GM23248 (cell line): ENCODE measurements around the gene ROM1. TPM values are rescaled to one million over a fixed set of nuclear protein-coding genes. Genes with fewer than 3 reads are reported as not detected.

Experiments used
- DNase-seq: peaks from one replicate; pipeline ENCODE4 v3.0.0-alpha.2; 2015
- H2AFZ ChIP-seq: fragments of 200-600 bp; sonication (generic); 2 replicates; pipeline ENCODE4 v1.6.1; 2016; ENCODE audit warnings: antibody characterized with exemption
- H3F3A ChIP-seq: fragments of 200-600 bp; sonication (generic); 2 replicates; pipeline ENCODE4 v1.6.1; 2016; ENCODE audit warnings: mild to moderate bottlenecking, antibody characterized with exemption, mixed run types; ENCODE audit not compliant: insufficient read depth
- H3K27ac ChIP-seq: fragments of 200-600 bp; sonication (generic); 2 replicates; pipeline ENCODE4 v1.5.1; 2016; ENCODE audit warnings: mild to moderate bottlenecking
- H3K27me3 ChIP-seq: fragments of 200-600 bp; sonication (generic); replicated peaks from 2 replicates; pipeline ENCODE4 v1.6.1; 2016; ENCODE audit warnings: mild to moderate bottlenecking; ENCODE audit not compliant: insufficient read depth
- H3K36me3 ChIP-seq: fragments of 200-600 bp; sonication (generic); 2 replicates; pipeline ENCODE4 v1.6.1; 2016; ENCODE audit warnings: low read depth, mild to moderate bottlenecking
- H3K4me1 ChIP-seq: fragments of 200-600 bp; sonication (generic); 2 replicates; pipeline ENCODE4 v1.6.1; 2016; ENCODE audit warnings: mild to moderate bottlenecking; ENCODE audit not compliant: insufficient read depth
- H3K4me2 ChIP-seq: fragments of 200-600 bp; sonication (generic); one replicate; pipeline ENCODE4 v1.6.1; 2016; ENCODE audit warnings: mild to moderate bottlenecking; ENCODE audit not compliant: unreplicated experiment
- H3K4me3 ChIP-seq: fragments of 200-600 bp; sonication (generic); 2 replicates; pipeline ENCODE4 v1.5.1; 2016; ENCODE audit warnings: mild to moderate bottlenecking
- H3K79me2 ChIP-seq: fragments of 200-600 bp; sonication (generic); 2 replicates; pipeline ENCODE4 v1.6.1; 2016; ENCODE audit warnings: mild to moderate bottlenecking; ENCODE audit not compliant: insufficient read depth
- H3K9ac ChIP-seq: fragments of 200-600 bp; sonication (generic); 2 replicates; pipeline ENCODE4 v1.6.1; 2016; ENCODE audit warnings: mild to moderate bottlenecking
- H3K9me2 ChIP-seq: fragments of 200-600 bp; sonication (generic); 2 replicates; pipeline ENCODE4 v1.6.1; 2016; ENCODE audit warnings: mixed run types, mild to moderate bottlenecking, moderate library complexity; ENCODE audit not compliant: insufficient read depth
- H3K9me3 ChIP-seq: fragments of 200-600 bp; sonication (generic); one replicate; pipeline ENCODE4 v1.6.1; 2017; ENCODE audit warnings: low read depth
- H4K20me1 ChIP-seq: fragments of 200-600 bp; sonication (generic); 2 replicates; pipeline ENCODE4 v1.6.0; 2016; ENCODE audit not compliant: insufficient read depth
- EZH2 ChIP-seq: fragments of 200-600 bp; sonication (generic); IDR thresholded peaks from 2 replicates; pipeline ENCODE4 v1.6.1; 2018; ENCODE audit warnings: antibody characterized with exemption, mild to moderate bottlenecking; ENCODE audit not compliant: insufficient read depth, poor library complexity, severe bottlenecking
- EZH2phosphoT487 ChIP-seq: fragments of 200-600 bp; sonication (generic); IDR thresholded peaks from 2 replicates; pipeline ENCODE4 v1.6.1; 2018; ENCODE audit warnings: antibody characterized with exemption, moderate library complexity, mild to moderate bottlenecking, low read depth; ENCODE audit not compliant: insufficient read depth
- WGBS, 2 experiments: methylation state at CpG; one replicate each; pipeline ENCODE4 v1.1.6; 2015 to 2017; ENCODE audit warnings: low lambda C conversion rate in 2 of 2, low coverage in 1 of 2; ENCODE audit errors: missing lambda C conversion rate in 2 of 2; 5-methylcytosine and 5-hydroxymethylcytosine counted together
- in situ Hi-C: fragments of 300-500 bp; cut with MboI; formaldehyde crosslinking; loops from 2 replicates; pipeline ENCODE4 v1.15.0; 2020
- polyA plus RNA-seq: library from polyadenylated mRNA; unstranded; fragments of >200 nt; fragmentation: Nextera tagmentation; extraction: Ambion mirVana; gene quantifications from 2 replicates; pipeline ENCODE4 v1.2.1, GENCODE V29; 2016
- total RNA-seq: library from RNA; depleted of rRNA; stranded (reverse); fragments of >200 nt; shearing (Covaris generic); gene quantifications from 2 replicates; pipeline ENCODE4 v1.2.3, GENCODE V29; 2014

Gene ROM1
- total and polyA plus RNA-seq, 2 experiments from 2014 or later: 5.4 to 6.5 TPM

DNA sequence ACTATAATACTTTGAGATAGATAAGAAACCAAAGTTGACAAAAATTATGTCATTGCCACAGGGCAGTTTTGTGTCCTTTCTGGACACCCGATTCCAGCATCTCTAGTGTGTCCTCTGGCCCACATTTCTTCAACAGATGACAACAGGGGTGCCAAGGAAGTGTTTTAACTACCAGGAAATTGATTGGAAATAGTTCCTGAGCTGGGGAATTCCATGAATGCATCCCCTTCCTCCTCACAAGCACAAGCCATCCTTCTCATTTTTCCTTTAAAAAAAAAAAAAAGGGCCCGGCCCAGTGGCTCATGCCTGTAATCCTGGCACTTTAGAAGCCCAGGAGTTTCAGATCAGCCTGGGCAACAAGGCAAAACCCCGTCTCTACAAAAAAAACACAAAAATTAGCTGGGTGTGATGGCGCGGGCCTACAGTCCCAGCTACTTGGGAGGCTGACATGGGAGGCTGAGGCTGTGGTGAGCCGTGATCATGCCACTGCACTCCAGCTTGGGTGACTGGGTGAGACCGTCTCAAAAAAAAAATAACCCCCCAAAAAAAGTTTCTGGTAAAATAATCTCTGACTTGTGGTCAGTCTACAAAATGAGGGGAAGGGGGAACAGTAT lies 9.5 kb downstream of the ROM1 start:
- Histone ChIP-seq H3K9ac (peak overlapping the region; percentile 81), H3K27ac (peak overlapping the region; percentile 98), H3K9me2 (no peaks in the 10 kb centered on the region), H2AFZ (peak overlapping the region; percentile 57), H3K4me2 (peak overlapping the region; percentile 40), H3K27me3 (no peaks in the 10 kb centered on the region), H3F3A (peaks cover 62% of the 10 kb centered on the region), H3K79me2 (peaks cover 29% of the 10 kb centered on the region), H4K20me1 (no peaks in the 10 kb centered on the region), H3K36me3 (peaks cover 18% of the 10 kb centered on the region; the same call in 1 of the 2 replicates), H3K4me1 (peaks cover 18% of the 10 kb centered on the region), H3K4me3 (peak overlapping the region; percentile 90), H3K9me3 (no peaks in the 10 kb centered on the region)
- TF ChIP-seq EZH2 (no peak), EZH2phosphoT487 (no peak)
- in situ Hi-C loops: no loop called here
- WGBS, 2 experiments: 77 to 80% methylated on average over 7 of the region's 7 CpGs
- no peak for DNase-seq

DNA sequence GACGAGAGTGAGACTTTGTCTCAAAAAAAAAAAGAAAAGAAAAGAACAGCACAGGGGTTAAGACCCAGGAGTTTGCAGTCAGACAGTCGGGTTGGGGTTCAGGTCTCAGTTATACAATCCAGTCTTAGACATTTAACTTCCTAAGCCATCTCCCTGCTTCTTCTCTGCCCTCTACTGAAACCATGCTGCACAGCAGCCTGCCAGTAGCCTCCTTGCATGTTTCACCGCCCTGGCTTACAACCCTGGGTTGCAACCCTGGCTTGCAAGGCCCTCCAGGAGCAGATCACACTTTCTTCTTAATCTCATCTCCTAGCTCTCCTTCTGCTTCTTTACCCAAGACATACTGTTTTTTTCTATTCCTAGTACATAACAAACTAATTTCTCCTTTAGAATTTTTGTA lies 14.7 kb downstream of the ROM1 start:
- H3K9me2 ChIP-seq: no peaks in the 10 kb centered on the region
- H3K36me3 ChIP-seq: peaks cover 50% of the 10 kb centered on the region; the same call in 1 of the 2 replicates
- no peaks in the 10 kb centered on the region for H3K79me2 ChIP-seq
- H3K4me3 ChIP-seq: no peak overlapping the region
- H2AFZ ChIP-seq: no peak overlapping the region
- H3F3A ChIP-seq: peaks cover 48% of the 10 kb centered on the region
- H3K9me3 ChIP-seq: no peaks in the 10 kb centered on the region
- H3K27me3 ChIP-seq: no peaks in the 10 kb centered on the region
- no peak overlapping the region for H3K27ac ChIP-seq
- peak; percentile 32 for DNase-seq
- TF ChIP-seq EZH2phosphoT487: no peak
- TF ChIP-seq EZH2: no peak
- WGBS, 2 experiments: 59 to 68% methylated on average over 3 of the region's 3 CpGs
- H4K20me1 ChIP-seq: no peaks in the 10 kb centered on the region
- no peak overlapping the region for H3K4me2 ChIP-seq
- H3K4me1 ChIP-seq: no peaks in the 10 kb centered on the region
- in situ Hi-C loops: no loop called here
- H3K9ac ChIP-seq: no peak overlapping the region

DNA sequence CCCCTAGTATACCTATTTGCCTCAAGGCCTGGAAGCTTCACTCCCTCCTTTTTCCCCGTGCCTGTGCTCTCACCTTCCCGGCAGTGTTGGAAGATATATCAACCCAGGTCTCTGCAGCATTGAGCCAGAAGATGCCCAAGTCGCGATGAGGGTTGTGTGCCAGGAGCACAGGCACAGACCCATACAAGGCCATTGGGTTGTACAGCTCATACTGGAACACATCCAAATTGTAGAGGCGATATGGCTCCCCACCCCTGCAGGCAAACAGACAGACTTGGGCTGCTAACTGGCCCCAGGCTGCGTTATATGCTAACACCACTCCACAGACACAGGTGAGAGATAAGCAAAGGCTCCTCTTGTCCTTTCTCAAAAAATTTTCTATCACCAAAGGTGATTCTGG lies 19.4 kb downstream of the ROM1 start:
- TF ChIP-seq EZH2phosphoT487: no peak
- no peak for TF ChIP-seq EZH2
- peaks cover 74% of the 10 kb centered on the region; the same call in 1 of the 2 replicates for H3K36me3 ChIP-seq
- no peaks in the 10 kb centered on the region for H3K9me2 ChIP-seq
- in situ Hi-C loops: no loop called here
- 93% methylated on average over 6 of the region's 6 CpGs for WGBS, 2 experiments
- no peak overlapping the region for H3K9ac ChIP-seq
- H3F3A ChIP-seq: 0 out of 2 replicates have a peak, but pooled peaks cover 3% of the 10 kb centered on the region
- no peaks in the 10 kb centered on the region for H3K9me3 ChIP-seq
- H3K4me3 ChIP-seq: no peak overlapping the region
- DNase-seq: no peak
- no peaks in the 10 kb centered on the region for H3K27me3 ChIP-seq
- peaks cover 34% of the 10 kb centered on the region for H3K79me2 ChIP-seq
- H3K27ac ChIP-seq: no peak overlapping the region
- no peak overlapping the region for H3K4me2 ChIP-seq
- no peaks in the 10 kb centered on the region for H4K20me1 ChIP-seq
- H2AFZ ChIP-seq: no peak overlapping the region
- no peaks in the 10 kb centered on the region for H3K4me1 ChIP-seq

DNA sequence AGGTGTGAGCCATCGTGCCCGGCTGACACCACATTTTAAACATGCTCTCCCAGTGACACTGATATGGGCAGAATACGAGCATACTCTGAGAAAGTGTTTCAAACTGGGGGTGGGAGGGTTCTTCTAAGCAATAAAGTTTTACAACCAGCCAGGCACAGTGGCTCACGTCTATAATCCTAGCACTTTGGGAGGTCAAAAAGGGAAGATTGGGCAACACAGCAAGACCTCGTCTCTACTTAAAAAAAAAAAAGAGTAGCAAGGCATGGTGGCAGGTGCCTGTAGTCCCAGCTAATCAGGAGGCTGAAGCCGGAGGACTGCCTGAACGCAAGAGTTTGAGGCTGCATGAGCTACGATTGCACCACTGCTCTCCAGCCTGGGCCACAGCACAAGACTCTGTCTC lies 31.2 kb downstream of the ROM1 start:
- 0 out of 2 replicates have a peak overlapping the region, but pooled peaks have one; percentile 98 for H3K9ac ChIP-seq
- H3K4me2 ChIP-seq: no peak overlapping the region
- H3K27me3 ChIP-seq: no peaks in the 10 kb centered on the region
- peak overlapping the region; percentile 26; the same call in 1 of the 2 replicates for H3K27ac ChIP-seq
- in situ Hi-C loops: no loop called here
- 75% methylated on average over 8 of the region's 8 CpGs for WGBS, 2 experiments
- H3K9me3 ChIP-seq: no peaks in the 10 kb centered on the region
- H2AFZ ChIP-seq: no peak overlapping the region
- no peak for DNase-seq
- no peaks in the 10 kb centered on the region for H3K9me2 ChIP-seq
- H3F3A ChIP-seq: peaks cover 10% of the 10 kb centered on the region; the same call in 1 of the 2 replicates
- H4K20me1 ChIP-seq: no peaks in the 10 kb centered on the region
- no peak overlapping the region for H3K4me3 ChIP-seq
- peaks cover 7% of the 10 kb centered on the region for H3K36me3 ChIP-seq
- TF ChIP-seq EZH2phosphoT487 (no peak), EZH2 (no peak)
- H3K79me2 ChIP-seq: peaks cover 76% of the 10 kb centered on the region
- peaks cover 14% of the 10 kb centered on the region for H3K4me1 ChIP-seq

DNA sequence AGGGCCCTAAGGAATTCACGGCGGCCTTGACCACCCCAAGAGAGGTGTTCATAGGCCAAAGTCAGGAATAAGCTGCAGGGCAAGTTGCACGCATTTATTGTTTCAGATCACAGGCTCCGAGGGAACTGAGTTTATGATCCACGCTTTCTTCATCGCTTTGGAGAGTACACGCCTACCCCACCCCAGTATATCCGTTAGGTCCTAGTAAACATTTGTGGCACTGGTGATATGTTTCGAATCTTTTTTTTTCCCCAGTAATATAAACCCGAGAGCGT lies 32.6 kb downstream of the ROM1 start:
- Histone ChIP-seq H3K4me1 (peaks cover 14% of the 10 kb centered on the region), H3K9me3 (no peaks in the 10 kb centered on the region), H3K36me3 (peaks cover 7% of the 10 kb centered on the region), H3K4me2 (peak overlapping the region; percentile 90), H3K9ac (peak overlapping the region; percentile 98), H3K9me2 (no peaks in the 10 kb centered on the region), H3F3A (peaks cover 10% of the 10 kb centered on the region; the same call in 1 of the 2 replicates), H3K27ac (peak overlapping the region; percentile 91), H3K4me3 (peak overlapping the region; percentile 87), H3K79me2 (peaks cover 76% of the 10 kb centered on the region), H4K20me1 (no peaks in the 10 kb centered on the region), H3K27me3 (no peaks in the 10 kb centered on the region), H2AFZ (0 out of 2 replicates have a peak overlapping the region, but pooled peaks have one; percentile 59)
- in situ Hi-C loops: no loop called here
- 7 to 11% methylated on average over 11 of the region's 11 CpGs for WGBS, 2 experiments
- DNase-seq: no peak
- TF ChIP-seq EZH2: no peak
- TF ChIP-seq EZH2phosphoT487: no peak
